Astrocyte of the spinal cord (primary cell): ENCODE results near the gene KRT83.

Experiments
- DNase-seq: peaks from one replicate; pipeline ENCODE4 v3.0.0; 2011; ENCODE audit warnings: low read depth, low spot score
- H3K4me3 ChIP-seq: 2 replicates; pipeline ENCODE4 v1.5.1; 2011; ENCODE audit warnings: low read depth, mild to moderate bottlenecking, low read length, moderate library complexity
- CTCF ChIP-seq: IDR thresholded peaks from 2 replicates; pipeline ENCODE4 v1.5.1; 2012; ENCODE audit warnings: low read depth, mild to moderate bottlenecking, low read length, inconsistent platforms
- in situ Hi-C: cut with HindIII; loops from 2 replicates; pipeline ENCODE4 v1.10.0; 2017; ENCODE audit warnings: low sequenced_read_pairs

The KRT83 gene

GRCh38 chr12:52320784-52321400, at the start of gene KRT83:
Gene KRT83 (minus strand): TSS chr12:52321398. CDS start chr12:52321335, 63 bp downstream.
- no peak within 1 kb of the TSS for H3K4me3 ChIP-seq
- no peak for TF ChIP-seq CTCF
- in situ Hi-C loops: no loop called here
- DNase-seq: no peak

GRCh38 chr12:52369809-52370208, 48.6 kb upstream of the KRT83 start:
- TF ChIP-seq CTCF: no peak
- in situ Hi-C loops: no loop called here
- DNase-seq: no peak
- no peak overlapping the region for H3K4me3 ChIP-seq

- DNase-seq: no peak
- TF ChIP-seq CTCF: no peak
- H3K4me3 ChIP-seq: no peak overlapping the region
- in situ Hi-C loops: no loop called here
These were observed 48.0 kb upstream of the KRT83 start for GRCh38 chr12:52369211-52369610.

GRCh38 chr12:52368508-52368907, 47.3 kb upstream of the KRT83 start:
- in situ Hi-C loops: no loop called here
- TF ChIP-seq CTCF: no peak
- DNase-seq: no peak
- no peak overlapping the region for H3K4me3 ChIP-seq

GRCh38 chr12:52367876-52368275, 46.7 kb upstream of the KRT83 start:
- DNase-seq: no peak
- no peak for TF ChIP-seq CTCF
- in situ Hi-C loops: no loop called here
- H3K4me3 ChIP-seq: no peak overlapping the region

GRCh38 chr12:52366738-52367485, 45.7 kb upstream of the KRT83 start, which contains the start of gene KRT85:
Gene KRT85 (minus strand): TSS chr12:52367481. CDS start chr12:52367405, 76 bp downstream.
- no peak for DNase-seq
- TF ChIP-seq CTCF: no peak

More at GRCh38 chr12:52366738-52367485, 45.7 kb upstream of the KRT83 start, which contains the start of gene KRT85:
- in situ Hi-C loops: no loop called here
- no peak within 1 kb of the TSS for H3K4me3 ChIP-seq
